GM19468 (cell line): ENCODE measurements around the gene TF.

Source experiments
- ATAC-seq: cut with Tn5 transposase; IDR thresholded peaks from one replicate; pipeline ENCODE4 v1.9.1; 2021; ENCODE audit warnings: mild to moderate bottlenecking, moderate library complexity, moderate number of reproducible peaks; ENCODE audit not compliant: unreplicated experiment; ENCODE audit errors: extremely low read depth

The TF gene

DNA sequence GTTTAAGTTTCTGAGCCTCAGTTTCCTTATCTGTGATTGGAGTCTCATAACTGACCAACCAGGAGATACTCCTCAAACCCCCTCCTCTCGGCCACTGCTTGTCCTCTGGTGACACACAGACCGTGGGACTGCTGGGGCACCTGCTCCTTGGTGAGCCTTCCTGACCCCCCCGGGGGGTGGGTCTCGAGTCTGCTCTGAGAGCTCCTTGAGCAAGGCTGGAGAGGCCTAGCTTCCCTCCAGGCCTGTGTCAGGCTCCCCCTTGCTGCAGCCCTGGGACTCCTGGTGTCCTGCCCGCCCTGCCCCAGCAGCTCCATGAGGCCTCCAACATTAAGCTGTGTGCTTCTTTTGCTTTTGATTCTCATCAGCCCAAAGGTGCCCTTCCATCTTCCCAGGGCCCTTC lies 87.1 kb downstream of the TF start:
- ATAC-seq: no peak

DNA sequence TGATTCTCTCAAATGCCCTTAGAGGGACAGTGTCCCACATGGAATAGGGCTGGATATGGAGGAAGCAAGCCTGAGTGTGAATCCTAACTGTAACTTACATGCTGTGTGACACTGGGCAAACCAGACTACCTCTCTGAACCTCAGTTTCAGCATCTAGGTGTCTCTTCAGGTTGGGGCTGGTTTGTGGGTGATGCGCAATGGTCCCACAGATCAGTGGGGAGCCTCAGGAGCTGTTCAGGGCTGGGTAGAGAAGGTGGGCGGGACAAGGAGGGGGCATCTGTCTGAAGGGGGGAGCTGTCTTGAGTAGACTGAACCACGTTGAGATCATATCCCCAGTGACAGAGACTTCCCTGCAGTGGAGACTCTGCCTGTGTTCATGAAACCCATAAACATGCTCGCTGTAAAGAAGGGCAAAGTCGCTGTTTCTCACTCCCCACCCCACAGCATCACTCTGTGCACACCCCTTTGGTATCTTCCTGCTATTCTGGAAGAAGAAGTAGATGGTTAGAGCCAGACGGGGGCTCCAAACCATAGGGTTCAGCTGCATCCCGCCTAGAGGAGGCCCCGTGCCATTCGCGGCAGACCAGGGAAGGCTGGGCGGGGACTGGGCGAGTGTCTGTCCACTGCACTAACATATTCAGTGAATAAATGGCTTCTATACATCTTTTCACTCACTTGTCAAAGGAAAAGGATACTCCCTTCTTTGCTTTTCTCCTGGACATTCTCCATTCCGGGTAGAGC lies 87.9 kb downstream of the TF start:
- no peak for ATAC-seq

DNA sequence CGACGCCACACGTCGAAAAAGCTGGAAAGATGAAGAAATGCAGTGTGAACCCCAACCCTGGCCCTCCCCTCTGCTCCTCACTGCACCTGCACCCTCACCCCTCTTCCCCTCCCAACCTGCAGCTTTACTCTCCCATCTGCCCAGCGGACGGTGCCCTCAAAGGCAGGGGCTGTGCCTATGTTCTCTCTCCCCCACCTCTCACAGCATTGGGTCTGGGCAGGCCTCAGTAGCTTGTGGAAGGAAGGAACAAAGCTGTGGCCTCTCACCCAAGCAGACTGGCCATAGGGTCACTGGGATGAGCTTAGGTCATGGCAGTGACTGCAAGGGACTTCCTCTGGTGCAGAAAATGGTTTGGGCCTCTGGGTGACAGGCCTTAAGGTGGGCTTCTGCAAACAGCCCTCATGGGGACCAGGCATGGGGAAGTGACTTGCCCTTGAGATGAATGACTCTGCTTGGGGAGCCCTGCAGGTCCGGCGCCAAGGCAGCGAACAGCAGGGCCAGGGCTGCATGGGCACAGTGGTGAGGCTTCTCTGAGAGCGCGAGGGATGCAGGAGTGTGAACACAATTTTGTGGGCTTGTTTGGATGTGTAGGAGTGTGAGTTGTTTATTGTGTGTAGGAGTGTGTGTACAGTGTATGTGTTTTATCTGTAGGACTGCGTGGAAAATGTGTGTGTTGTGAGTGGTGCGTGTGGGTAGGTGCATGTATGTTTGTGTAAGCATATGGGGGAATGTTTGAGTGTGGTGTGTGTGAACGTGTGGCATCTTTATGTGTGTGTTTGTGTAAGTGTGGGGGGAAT lies 88.6 kb downstream of the TF start:
- no peak for ATAC-seq

DNA sequence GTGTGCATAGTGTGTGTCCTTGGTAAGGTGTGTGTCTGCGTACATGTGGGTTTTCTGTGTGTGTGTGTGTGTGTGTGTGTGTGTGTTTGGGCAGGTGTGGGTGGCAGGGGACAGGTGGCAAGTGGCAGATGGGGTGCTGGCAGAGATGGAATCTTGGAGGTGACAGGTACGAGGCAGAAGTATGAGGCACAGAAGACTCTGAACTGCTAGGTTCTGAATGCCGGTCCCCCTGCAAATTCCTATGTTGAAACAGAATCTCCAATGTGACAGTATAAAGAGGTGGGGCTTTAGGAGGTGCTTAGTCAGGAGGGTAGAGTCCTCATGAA lies 89.2 kb downstream of the TF start:
- ATAC-seq: no peak

DNA sequence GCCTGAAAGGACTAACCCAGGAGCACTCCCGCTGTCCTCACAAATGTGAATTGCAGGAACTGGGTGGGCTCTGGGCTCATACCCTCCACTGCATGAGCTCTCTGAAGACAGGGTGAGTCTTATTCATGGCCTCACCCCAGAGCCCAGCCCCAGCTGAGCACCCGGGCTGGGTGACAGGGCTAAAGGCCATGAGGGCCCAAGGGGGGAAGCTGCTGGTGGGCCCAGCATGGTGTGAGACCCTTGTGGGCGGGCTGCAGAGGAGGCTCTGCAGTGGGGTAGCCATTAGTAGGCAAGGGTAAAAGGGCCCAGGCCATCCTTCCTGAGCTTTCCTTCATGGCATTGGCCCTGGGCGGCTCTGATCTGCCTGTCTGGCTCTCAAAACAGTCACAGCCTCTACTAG lies 89.8 kb downstream of the TF start:
- ATAC-seq: no peak

DNA sequence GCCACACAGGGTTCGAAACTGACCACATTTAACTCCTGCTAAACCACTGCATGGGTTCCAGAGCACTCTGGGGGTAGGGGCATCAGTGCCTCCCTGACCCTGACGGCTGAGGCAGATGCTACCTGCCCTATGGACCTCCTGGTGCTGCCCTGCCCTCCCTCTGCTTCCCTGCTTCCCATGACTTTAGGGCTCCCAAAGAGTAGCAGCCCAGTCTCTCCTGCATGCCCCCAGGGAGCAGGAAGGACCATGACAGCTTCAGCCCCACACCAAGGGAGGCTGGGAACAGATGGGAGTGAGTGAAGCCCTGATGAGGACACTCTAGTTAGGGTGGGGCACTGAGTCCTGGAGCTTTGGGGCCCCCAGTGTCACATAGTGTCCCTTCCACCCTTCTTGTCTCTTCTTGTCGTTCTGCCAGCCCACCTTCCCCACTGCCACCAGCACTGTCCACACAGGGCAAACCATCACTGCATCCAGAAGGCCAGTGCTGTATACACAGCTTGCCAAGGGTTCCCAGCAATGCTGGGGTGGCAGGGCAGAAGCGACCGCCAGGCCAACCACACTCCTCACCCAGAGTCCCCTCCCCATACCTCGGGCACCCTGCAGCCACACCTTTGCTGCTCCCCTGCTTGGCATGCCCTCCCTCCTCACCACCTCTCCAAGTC lies 90.4 kb downstream of the TF start:
- ATAC-seq: no peak

DNA sequence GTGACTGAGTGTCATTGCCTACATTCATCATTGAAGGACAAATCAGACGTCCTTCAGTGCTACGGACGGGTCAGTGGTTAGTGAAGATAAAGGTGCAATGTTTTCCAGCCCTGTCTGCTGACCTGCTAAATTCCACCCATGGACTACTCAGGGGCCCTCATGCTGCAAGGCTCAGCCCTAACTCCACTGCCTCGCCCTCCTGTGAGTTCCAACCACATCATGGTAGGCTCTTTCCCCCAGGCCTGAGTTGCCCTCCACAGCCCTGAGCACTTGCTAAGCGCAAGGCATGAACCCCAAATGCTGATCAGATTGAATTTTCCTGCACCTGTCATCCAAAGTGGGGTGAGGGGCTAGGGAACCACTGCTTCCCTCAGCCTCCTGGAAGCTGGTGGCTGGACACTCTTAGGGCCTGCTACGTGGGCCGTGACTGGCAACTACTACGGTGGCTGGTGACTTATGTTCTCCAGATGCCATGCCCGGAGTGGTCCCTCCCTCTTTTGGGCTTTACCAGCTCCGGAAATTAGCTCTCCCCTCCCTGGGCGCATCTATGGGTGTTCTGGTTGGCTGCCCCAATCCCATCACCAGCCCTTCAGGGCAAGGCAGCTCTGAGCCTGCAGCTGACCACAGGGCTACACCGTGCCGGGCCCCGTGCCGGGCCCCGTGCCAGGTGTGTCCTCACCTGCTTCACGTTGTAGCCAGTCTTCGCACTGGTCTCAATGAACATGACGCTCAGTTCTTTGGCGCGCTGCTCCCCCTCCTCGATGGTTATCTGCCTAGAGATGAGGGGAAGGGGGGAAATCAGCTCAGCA lies 91.5 kb downstream of the TF start:
- ATAC-seq: no peak

DNA sequence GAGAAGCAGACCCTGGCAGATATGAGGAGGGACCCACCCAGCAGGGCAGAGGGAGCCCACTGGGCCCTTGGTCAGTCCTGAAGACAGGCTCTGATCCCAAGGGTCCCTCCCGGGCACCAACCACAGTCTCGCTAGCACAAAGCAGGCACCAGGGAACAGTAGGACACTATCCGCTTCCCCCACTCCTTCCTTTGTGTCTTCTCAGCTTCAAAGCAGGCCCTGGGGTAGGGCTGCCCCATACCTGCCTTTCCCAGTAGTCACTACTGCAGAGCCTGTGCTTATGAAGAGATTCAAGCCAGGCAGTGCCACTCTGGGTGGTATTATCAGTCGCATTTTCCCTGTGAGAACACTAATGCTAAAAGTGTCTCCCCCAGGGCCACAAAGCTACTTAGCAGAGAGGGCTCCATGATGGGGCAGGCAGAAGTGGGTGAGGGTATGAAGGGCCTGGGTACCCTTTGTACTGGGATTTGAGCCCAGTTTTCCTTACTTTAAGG lies 92.2 kb downstream of the TF start:
- ATAC-seq: no peak

DNA sequence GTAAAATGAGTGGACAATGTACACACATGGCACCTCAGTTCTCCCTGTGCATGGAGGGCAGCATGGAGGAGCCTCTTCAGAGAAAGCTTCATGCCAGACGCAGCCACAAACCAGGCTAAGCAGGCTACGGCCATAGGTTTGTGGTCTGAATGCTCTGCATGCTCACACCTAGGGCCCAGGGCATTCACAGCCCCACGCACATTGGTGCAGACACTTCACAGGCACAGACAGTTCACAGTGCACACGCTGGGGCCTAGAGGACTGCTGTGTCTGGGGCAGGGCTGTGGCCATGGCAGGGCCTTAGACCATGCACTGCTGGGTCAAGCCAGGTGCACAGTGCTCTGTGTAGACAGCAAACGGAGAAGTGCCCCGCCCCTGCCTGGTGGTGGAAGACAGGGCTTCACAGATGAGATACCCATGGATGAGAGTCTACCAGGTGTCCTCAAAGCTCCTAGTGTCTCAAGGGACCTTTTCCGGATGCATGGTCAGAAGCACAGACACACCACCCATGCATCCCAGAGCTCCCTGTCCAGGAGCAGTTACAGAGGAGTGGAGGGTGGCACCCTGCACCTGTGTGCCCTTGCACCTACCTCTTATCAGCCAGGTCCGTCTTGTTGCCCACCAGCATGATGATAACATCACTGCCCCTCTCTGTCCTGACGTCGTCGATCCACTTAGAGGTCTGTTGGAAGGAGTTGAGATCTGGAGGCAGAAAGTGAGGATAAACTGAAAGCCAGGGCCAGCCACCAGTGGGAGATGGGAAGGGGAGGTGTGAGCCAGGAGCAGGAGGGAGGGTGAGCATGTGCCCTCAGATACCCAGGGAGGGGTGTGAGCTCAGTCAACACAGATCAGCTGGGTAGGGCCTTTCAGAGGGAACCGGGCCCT lies 93.0 kb downstream of the TF start:
- no peak for ATAC-seq

DNA sequence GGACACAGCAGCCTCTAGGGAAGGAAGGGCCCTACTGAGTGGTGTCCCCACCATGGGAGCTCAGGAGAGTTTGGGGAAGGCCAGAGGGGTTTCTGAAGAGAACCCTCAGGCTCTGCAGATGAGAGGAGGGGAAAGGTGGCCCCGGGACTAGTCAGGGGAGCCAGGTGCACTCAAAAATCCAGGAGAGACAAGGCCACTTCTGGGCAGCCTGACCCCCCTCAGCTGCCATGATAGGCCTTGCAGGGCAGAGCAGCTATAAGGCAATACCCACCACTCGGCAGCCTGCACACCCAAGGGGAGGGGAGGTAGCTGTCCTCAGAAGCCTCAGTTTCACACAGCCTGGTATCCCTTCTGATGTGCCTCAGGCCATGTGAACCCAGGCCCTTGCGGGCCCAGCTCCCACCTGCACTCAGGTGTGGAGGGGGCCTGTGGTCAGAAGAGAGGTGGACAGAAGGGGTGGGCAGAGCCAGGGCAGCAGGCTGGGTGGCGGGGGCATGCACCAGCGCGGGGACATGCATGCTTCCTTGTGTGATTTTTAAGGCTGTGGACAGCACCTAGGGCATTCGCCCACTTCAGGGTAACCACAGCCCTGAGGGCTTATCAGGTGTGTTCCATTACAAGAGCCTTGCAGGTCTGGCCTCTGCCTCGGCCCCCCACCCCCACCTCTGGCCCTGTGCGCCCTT lies 94.0 kb downstream of the TF start:
- ATAC-seq: no peak

DNA sequence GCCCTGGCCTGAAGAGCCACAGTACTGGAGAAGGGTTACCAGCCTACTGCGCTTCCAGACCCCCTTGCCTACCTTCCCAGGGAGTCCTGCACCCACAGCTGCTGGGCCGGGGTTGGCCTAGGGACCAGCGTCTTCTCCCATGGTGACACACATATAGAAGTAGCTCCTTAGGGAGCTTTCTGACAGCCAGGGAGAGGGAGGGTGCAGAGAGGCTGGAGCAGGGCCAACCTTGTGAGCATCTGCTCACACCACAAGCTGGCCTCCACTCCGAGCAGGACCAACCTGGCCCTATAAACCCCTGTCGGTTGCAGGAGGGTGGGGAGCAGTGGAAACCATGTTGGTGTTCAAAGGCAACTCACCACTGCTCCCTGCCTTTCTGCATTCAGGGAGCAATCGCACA lies 94.6 kb downstream of the TF start:
- ATAC-seq: no peak

DNA sequence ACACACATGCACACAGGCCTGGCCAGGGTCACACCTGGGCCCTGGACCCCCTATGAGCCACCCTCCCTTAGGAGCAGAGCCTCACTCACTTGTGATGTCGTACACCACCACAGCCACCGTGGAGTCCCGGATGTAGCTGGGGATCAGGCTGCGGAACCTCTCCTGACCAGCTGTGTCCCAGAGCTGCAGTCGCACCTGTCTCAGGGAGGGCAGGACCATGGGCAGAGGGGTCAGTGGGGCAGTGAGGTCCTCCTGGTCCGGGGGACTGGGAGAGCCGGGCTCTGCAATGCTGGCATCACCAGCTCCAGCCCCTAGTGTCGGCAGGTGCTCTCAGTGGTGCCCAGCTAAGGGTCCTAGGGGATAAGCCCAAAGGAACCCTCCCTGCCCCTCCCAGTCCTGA lies 95.0 kb downstream of the TF start:
- ATAC-seq: no peak

DNA sequence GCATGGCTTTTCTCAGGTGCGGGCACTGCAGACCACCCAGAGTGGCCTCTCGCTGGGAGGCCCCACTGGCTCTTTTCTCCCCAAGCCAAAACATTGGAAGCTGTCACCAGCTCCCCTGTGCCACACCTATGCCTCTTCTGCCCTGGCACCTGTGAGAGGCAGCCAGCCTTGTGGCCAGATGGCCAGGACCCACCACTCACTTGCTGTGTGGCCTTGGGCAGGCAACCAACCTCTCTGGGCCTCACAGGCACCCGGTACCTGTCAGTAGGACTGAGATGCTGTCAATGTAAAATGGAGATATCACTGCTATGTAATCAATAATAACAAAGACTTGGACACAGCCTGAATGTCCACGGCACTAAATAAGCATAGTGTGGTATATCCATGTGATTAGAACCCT lies 96.0 kb downstream of the TF start:
- ATAC-seq: no peak

DNA sequence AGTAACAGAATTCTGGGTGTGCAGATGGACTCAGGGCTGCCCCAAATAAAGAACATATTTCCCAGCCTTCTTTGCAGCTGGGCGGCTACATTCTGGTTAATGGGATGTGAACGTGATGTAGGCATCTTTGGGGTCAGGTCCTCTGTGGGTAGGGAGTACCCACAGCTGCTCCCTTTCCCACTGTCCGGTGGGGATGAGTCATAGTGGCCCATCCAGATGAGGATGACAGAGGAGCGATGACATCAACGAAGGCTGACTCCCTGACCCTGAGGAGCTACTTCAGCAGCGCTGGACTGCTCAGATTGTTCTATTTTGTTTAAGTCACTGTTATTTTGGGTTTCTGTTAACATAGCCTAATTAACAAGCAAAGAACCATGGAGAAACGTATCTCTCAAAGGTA lies 97.4 kb downstream of the TF start:
- no peak for ATAC-seq

DNA sequence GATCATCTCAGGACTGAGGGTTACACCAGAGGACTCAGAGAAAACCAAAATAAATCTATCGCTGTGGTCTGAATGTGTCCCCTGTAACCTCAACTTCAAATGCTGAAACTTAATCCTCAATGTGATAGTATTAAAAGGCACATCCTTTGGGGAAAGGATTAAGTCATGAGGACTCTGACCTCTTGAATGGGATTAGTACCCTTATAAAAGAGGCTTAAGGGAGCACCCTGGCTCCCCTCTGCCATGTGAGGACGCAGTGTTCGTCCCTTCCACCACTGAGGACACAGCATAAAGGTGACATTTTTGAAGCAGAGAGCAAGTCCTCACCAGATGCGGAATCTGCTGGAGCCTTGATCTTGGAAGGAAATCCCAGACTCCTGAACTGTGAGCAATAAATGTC lies 98.9 kb downstream of the TF start:
- ATAC-seq: no peak
